CD4-positive, alpha-beta T cell (primary cell): ENCODE results near the gene SMARCB1. TPM values are rescaled to one million over a fixed set of nuclear protein-coding genes. Genes with fewer than 3 reads are reported as not detected.
A peak's percentile ranks its signal among the peaks of the same experiment; 100 is the strongest.

Experiments used
- ATAC-seq: fragments of 200-7000 bp; cut with Tn5 transposase; one replicate; pipeline ENCODE4 v1.10.0; 2022; ENCODE audit warnings: mild to moderate bottlenecking; ENCODE audit not compliant: poor library complexity
- CTCF ChIA-PET: fragments of 350-600 bp; sonication (Branson Sonifier 250); formaldehyde crosslinking; loops from one replicate; lab custom pipeline; 2021; ENCODE audit warnings: antibody characterized with exemption, inconsistent platforms; lab: Charles Lee
- POLR2A ChIA-PET: fragments of 350-600 bp; sonication (Branson Sonifier 250); formaldehyde crosslinking; loops from one replicate; lab custom pipeline; 2021; ENCODE audit warnings: antibody characterized with exemption, inconsistent platforms; lab: Charles Lee
- DNase-seq, 14 experiments: peaks; one replicate each; pipeline ENCODE4 v3.0.0-alpha.2; 2013 to 2020; ENCODE audit warnings: mixed read lengths in 2 of 14
- H3K27ac ChIP-seq, 2 donors: one replicate each; pipeline versions ENCODE4 v1.5.1 to v1.7.0; 2013; ENCODE audit warnings: low read length in 2 of 2, low read depth in 1 of 2, mild to moderate bottlenecking in 1 of 2
- H3K27me3 ChIP-seq, 2 experiments: 1 replicate in 1 of 2; 2 replicates in 1 of 2; pipeline versions ENCODE4 v1.6.1 to v1.7.0; 2013; ENCODE audit warnings: low read length in 2 of 2, control low read depth in 1 of 2, mild to moderate bottlenecking in 1 of 2, moderate library complexity in 1 of 2; ENCODE audit not compliant: insufficient read depth in 2 of 2, control insufficient read depth in 1 of 2
- H3K36me3 ChIP-seq: one replicate; pipeline ENCODE4 v1.6.1; 2013; ENCODE audit warnings: low read length, control low read depth; ENCODE audit not compliant: insufficient read depth
- H3K4me1 ChIP-seq: one replicate; pipeline ENCODE4 v1.6.1; 2013; ENCODE audit warnings: low read length, control low read depth; ENCODE audit not compliant: insufficient read depth
- H3K4me3 ChIP-seq: one replicate; pipeline ENCODE4 v1.5.1; 2013; ENCODE audit warnings: mild to moderate bottlenecking, low read length, moderate library complexity
- H3K9me3 ChIP-seq, 2 experiments: 1 replicate in 1 of 2; 2 replicates in 1 of 2; pipeline versions ENCODE4 v1.6.1 to v1.7.0; 2013; ENCODE audit warnings: low read length in 2 of 2, mild to moderate bottlenecking in 2 of 2, control low read depth in 1 of 2, moderate library complexity in 1 of 2; ENCODE audit not compliant: control insufficient read depth in 1 of 2, insufficient read depth in 1 of 2
- H3K27ac Mint-ChIP-seq: one replicate; pipeline ENCODE4 v1.8.0; 2020; ENCODE audit warnings: mixed read lengths
- H3K27me3 Mint-ChIP-seq: one replicate; pipeline ENCODE4 v1.8.0; 2021; ENCODE audit warnings: mixed read lengths
- H3K36me3 Mint-ChIP-seq: one replicate; pipeline ENCODE4 v1.8.0; 2021; ENCODE audit warnings: low read depth, mixed read lengths
- H3K4me1 Mint-ChIP-seq: one replicate; pipeline ENCODE4 v1.8.0; 2021; ENCODE audit warnings: low read depth, mixed read lengths
- H3K4me3 Mint-ChIP-seq: one replicate; pipeline ENCODE4 v1.8.0; 2020; ENCODE audit warnings: mild to moderate bottlenecking, mixed read lengths
- H3K9me3 Mint-ChIP-seq: one replicate; pipeline ENCODE4 v1.8.0; 2020; ENCODE audit warnings: mixed read lengths
- CTCF ChIP-seq: fragments of 200-600 bp; IDR thresholded peaks from one replicate; pipeline ENCODE4 v1.8.0; 2022; ENCODE audit warnings: antibody characterized with exemption, mild to moderate bottlenecking
- intact Hi-C, 2 experiments: fragments of 100-400 bp; cut with DNase I in 1 of 2; cut with micrococcal nuclease in 1 of 2; formaldehyde crosslinking; loops; one replicate each; pipeline versions ENCODE4 v1.15.1 to v1.9.0; 2023 to 2025; cut with DNase I, micrococcal nuclease
- total RNA-seq, 174 experiments: library from RNA in 2 of 174; stranded (reverse) in 2 of 174; gene quantifications; one replicate each; pipeline ENCODE4 v1.2.3 and lab custom pipeline; 2021 to 2026

The SMARCB1 gene
- total RNA-seq, 2 experiments from 2014 or later, result 40.3 to 41.7 TPM

GRCh38 chr22:23774114-23774921 is 12.4 kb upstream of the SMARCB1 start:
- DNase-seq (no peak), ATAC-seq (no peak)
- Mint-ChIP-seq H3K4me3 (peak overlapping the region; percentile 31), H3K27me3 (no peaks in the 10 kb centered on the region), H3K9me3 (no peaks in the 10 kb centered on the region), H3K27ac (no peak overlapping the region), H3K4me1 (peaks cover 17% of the 10 kb centered on the region), H3K36me3 (no peaks in the 10 kb centered on the region)
- TF ChIP-seq CTCF, result no peak
- Histone ChIP-seq H3K4me3 (no peak overlapping the region), H3K9me3 (no peaks in the 10 kb centered on the region), H3K27me3 (no peaks in the 10 kb centered on the region), H3K36me3 (no peaks in the 10 kb centered on the region), H3K4me1 (peaks cover 28% of the 10 kb centered on the region), H3K27ac (no peak overlapping the region)
- intact Hi-C loops, result loop anchor here in 1 of 2 experiments (5.0 kb wide), 2 partner anchors 73 to 77 kb away; no protein-coding TSS in a partner anchor
- ChIA-PET POLR2A (interaction anchor here (1.0 to 1.5 kb wide), 3 partner anchors 12 to 57 kb away, joined by 3 to 4 read pairs (median 4); no protein-coding TSS in a partner anchor), CTCF (interaction anchor here (0.9 kb wide), 1 partner anchor 8 kb away, joined by 3 read pairs; no protein-coding TSS in a partner anchor)

DNA sequence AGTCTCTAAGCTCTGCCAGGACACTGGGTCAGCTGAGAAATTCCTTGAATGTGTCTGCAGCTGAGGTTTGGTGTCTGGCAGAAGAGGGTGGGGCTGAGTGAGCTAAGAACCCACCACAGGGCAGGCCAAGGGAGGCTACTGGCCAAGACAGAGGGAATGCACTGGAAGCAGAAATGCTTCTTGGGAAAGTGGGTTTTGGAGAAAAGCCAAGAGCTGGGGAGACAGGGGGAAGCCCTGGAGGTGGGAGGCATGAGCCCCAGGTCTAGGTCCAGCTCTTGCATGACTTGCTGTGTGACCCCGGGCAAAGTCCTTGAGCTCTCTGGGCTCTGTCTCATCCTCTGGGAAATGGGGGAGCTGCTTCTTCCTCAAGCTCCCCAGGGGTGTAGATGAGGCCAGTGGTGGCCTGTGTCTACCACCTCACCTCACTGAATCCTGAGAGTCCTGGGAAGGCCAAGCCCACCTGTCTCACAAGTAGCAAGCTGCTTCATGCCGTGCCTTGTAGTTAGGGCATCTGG is 11.8 kb upstream of the SMARCB1 start:
- intact Hi-C loops, result loop anchor here in 1 of 2 experiments (5.0 kb wide), 2 partner anchors 72 to 78 kb away; no protein-coding TSS in a partner anchor
- no peak for TF ChIP-seq CTCF
- ChIA-PET POLR2A (interaction anchor here (1.0 to 1.5 kb wide), 3 partner anchors 11 to 58 kb away, joined by 3 to 4 read pairs (median 4); no protein-coding TSS in a partner anchor), CTCF (interaction anchor here (0.9 kb wide), 1 partner anchor 8 kb away, joined by 3 read pairs; no protein-coding TSS in a partner anchor)
- H3K36me3 ChIP-seq, result no peaks in the 10 kb centered on the region
- no peaks in the 10 kb centered on the region for H3K9me3 ChIP-seq
- peaks cover 28% of the 10 kb centered on the region for H3K4me1 ChIP-seq
- H3K9me3 Mint-ChIP-seq, result no peaks in the 10 kb centered on the region
- H3K27ac Mint-ChIP-seq, result no peak overlapping the region
- ATAC-seq (no peak), DNase-seq (no peak)
- no peak overlapping the region for H3K4me3 ChIP-seq
- no peak overlapping the region for H3K4me3 Mint-ChIP-seq
- H3K36me3 Mint-ChIP-seq, result no peaks in the 10 kb centered on the region
- no peak overlapping the region for H3K27ac ChIP-seq
- no peaks in the 10 kb centered on the region for H3K27me3 ChIP-seq
- no peaks in the 10 kb centered on the region for H3K27me3 Mint-ChIP-seq
- H3K4me1 Mint-ChIP-seq, result peaks cover 17% of the 10 kb centered on the region

- DNase-seq (no peak), ATAC-seq (no peak)
- Histone ChIP-seq H3K27me3 (no peaks in the 10 kb centered on the region), H3K4me1 (peaks cover 22% of the 10 kb centered on the region), H3K36me3 (no peaks in the 10 kb centered on the region), H3K4me3 (no peak overlapping the region), H3K9me3 (no peaks in the 10 kb centered on the region), H3K27ac (no peak overlapping the region)
- no peak overlapping the region for H3K27ac Mint-ChIP-seq
- intact Hi-C loops, result no loop called here
- no peaks in the 10 kb centered on the region for H3K9me3 Mint-ChIP-seq
- CTCF ChIA-PET, result interaction anchor here (0.9 kb wide), 1 partner anchor 9 kb away, joined by 3 read pairs; no protein-coding TSS in a partner anchor
- POLR2A ChIA-PET, result interaction anchor here (0.6 to 1.5 kb wide), 3 partner anchors 13 to 59 kb away, joined by 3 to 4 read pairs (median 3); partner anchors contain the start of gene C22orf15
- no peaks in the 10 kb centered on the region for H3K36me3 Mint-ChIP-seq
- H3K4me3 Mint-ChIP-seq, result no peak overlapping the region
- TF ChIP-seq CTCF, result no peak
- peaks cover 15% of the 10 kb centered on the region for H3K4me1 Mint-ChIP-seq
- H3K27me3 Mint-ChIP-seq, result no peaks in the 10 kb centered on the region
Measured at GRCh38 chr22:23775779-23776375, 10.9 kb upstream of the SMARCB1 start.
